GM12864 (cell line): ENCODE data around the gene PTDSS2.

Experiments used
- DNase-seq: peaks from one replicate; pipeline ENCODE4 v3.0.0-alpha.2; 2011; ENCODE audit warnings: low read depth
- H3K4me3 ChIP-seq: 2 replicates; pipeline ENCODE4 v1.5.1; 2011; ENCODE audit warnings: mild to moderate bottlenecking, low read depth, low read length, control low read depth
- CTCF ChIP-seq: IDR thresholded peaks from 2 replicates; pipeline ENCODE4 v1.5.1; 2011; ENCODE audit warnings: low read depth, mild to moderate bottlenecking, moderate library complexity, low read length, control low read depth, inconsistent platforms; ENCODE audit errors: missing control alignments

PTDSS2 gene

GRCh38 chr11:528815-529727, 79.0 kb downstream of the PTDSS2 start:
- no peak for TF ChIP-seq CTCF
- H3K4me3 ChIP-seq = no peak overlapping the region
- no peak for DNase-seq

- no peak for DNase-seq
- no peak for TF ChIP-seq CTCF
- H3K4me3 ChIP-seq = no peak overlapping the region
Measured at GRCh38 chr11:529728-530411, 79.8 kb downstream of the PTDSS2 start.

- no peak for TF ChIP-seq CTCF
- no peak for DNase-seq
- H3K4me3 ChIP-seq = no peak overlapping the region
Measured at GRCh38 chr11:530960-531831, 81.1 kb downstream of the PTDSS2 start.

GRCh38 chr11:531919-532526, 81.9 kb downstream of the PTDSS2 start:
- no peak for TF ChIP-seq CTCF
- DNase-seq = no peak
- H3K4me3 ChIP-seq = no peak overlapping the region

GRCh38 chr11:532527-532985, 82.5 kb downstream of the PTDSS2 start:
- no peak for TF ChIP-seq CTCF
- no peak for DNase-seq
- H3K4me3 ChIP-seq = no peak overlapping the region

GRCh38 chr11:532986-533585, 83.0 kb downstream of the PTDSS2 start:
- no peak for DNase-seq
- no peak for TF ChIP-seq CTCF
- H3K4me3 ChIP-seq = no peak overlapping the region
